GM06990 (cell line): ENCODE results near the gene ITGB3BP.

Experiments used
- DNase-seq: peaks from one replicate; pipeline ENCODE4 v3.0.0-alpha.2; 2011; ENCODE audit not compliant: insufficient read length; ENCODE audit errors: extremely low read depth
- H3K27me3 ChIP-seq: replicated peaks from 2 replicates; pipeline ENCODE4 v1.6.0; 2011; ENCODE audit warnings: low read length; ENCODE audit not compliant: control insufficient read depth, insufficient read depth
- H3K36me3 ChIP-seq: 2 replicates; pipeline ENCODE4 v1.5.1; 2011; ENCODE audit warnings: low read length; ENCODE audit not compliant: control insufficient read depth, insufficient read depth
- H3K4me3 ChIP-seq: replicated peaks from 2 replicates; pipeline ENCODE4 v1.5.1; 2011; ENCODE audit warnings: low read depth, mild to moderate bottlenecking, control low read depth, low read length
- TF ChIP-seq, protein P1 (sequence below): IDR thresholded peaks from 2 replicates; pipeline ENCODE4 v1.5.1; 2011; ENCODE audit warnings: low read length, control low read depth, mild to moderate bottlenecking, inconsistent platforms; ENCODE audit not compliant: insufficient read depth, poor library complexity, severe bottlenecking

Gene ITGB3BP

DNA sequence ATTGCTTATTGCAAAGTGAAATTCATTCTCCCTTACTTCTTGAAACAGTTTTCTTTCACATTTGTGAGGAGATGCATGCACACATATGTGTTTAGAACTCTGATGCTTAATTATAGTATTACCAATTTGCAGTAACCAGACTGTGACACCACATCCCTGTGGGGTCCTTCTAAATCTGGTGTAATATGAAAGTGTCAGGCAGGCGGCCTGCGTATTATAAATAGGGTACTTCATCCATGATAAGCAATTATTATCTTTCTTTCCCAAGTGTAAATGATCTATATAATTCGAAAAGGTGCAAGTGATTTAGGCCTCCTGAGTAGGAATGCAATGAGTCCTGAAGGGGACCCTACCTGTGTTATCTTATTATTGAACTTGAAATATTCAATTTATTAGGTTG lies 1.2 kb upstream of the ITGB3BP start:
- Histone ChIP-seq H3K36me3 (no peaks in the 10 kb centered on the region), H3K27me3 (no peaks in the 10 kb centered on the region), H3K4me3 (peak overlapping the region; percentile 76)
- DNase-seq: no peak
- TF ChIP-seq, protein P1, sequence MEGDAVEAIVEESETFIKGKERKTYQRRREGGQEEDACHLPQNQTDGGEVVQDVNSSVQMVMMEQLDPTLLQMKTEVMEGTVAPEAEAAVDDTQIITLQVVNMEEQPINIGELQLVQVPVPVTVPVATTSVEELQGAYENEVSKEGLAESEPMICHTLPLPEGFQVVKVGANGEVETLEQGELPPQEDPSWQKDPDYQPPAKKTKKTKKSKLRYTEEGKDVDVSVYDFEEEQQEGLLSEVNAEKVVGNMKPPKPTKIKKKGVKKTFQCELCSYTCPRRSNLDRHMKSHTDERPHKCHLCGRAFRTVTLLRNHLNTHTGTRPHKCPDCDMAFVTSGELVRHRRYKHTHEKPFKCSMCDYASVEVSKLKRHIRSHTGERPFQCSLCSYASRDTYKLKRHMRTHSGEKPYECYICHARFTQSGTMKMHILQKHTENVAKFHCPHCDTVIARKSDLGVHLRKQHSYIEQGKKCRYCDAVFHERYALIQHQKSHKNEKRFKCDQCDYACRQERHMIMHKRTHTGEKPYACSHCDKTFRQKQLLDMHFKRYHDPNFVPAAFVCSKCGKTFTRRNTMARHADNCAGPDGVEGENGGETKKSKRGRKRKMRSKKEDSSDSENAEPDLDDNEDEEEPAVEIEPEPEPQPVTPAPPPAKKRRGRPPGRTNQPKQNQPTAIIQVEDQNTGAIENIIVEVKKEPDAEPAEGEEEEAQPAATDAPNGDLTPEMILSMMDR: no peak

DNA sequence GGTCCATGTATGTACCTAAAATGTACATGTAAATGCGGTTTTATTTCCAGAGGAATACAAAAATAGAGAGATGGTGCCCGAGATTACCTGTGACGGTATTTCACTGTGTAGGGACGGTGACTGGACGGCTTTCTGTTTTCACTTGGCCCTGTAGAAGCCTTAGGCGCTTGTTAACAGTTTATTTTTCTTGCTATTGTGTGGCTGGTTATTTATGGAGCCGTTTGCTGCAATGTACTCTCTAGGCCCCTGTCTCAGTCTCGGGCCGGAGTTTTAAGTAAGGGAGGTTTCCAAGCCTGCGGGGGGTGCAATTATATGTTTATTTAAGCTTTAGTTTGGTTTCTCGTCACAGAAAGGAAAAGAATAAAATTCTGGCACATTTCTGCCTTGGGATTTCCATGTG lies 713 bp upstream of the ITGB3BP start:
- no peak for DNase-seq
- Histone ChIP-seq H3K4me3 (peak overlapping the region; percentile 76), H3K36me3 (no peaks in the 10 kb centered on the region), H3K27me3 (no peaks in the 10 kb centered on the region)
- TF ChIP-seq, protein P1: no peak

DNA sequence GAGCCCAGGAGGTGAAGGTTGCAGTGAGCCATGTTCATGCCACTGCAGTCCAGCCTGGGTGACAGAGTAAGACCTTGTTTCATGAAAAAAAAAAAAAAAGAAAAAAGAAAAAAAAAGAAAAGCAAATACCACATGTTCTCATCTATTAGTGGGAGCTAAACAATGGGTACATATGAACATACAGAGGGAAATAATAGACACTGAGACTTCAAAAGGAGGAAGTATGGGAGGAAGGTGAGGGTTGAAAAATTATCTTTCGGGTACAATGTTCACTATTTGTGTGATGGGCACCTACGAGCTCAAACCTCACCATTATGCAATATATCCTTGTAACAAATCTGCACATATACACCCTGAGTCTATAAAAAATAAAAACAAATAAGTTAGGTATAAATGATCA lies 6.4 kb downstream of the ITGB3BP start:
- no peak for DNase-seq
- Histone ChIP-seq H3K27me3 (no peaks in the 10 kb centered on the region), H3K36me3 (no peaks in the 10 kb centered on the region), H3K4me3 (no peak overlapping the region)
- TF ChIP-seq, protein P1: no peak

DNA sequence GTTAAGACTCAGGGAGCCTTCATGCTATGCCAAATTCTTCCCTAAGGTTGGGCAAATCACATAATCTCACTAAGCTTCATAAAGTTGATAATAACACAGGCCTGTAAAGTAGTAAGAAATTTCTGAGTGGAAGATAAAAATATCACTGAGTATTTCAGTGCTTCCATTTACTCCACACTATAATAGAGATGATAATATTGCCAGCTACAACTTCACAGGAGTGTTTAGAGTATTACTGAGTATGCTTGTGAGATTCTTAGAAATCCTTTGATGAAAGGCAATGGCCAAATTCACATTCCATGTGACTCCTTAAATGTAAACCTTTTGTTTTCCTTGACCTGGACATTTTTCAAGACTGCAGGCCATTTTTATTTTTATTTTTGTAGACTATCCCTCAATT lies 10.4 kb downstream of the ITGB3BP start:
- no peak for DNase-seq
- H3K4me3 ChIP-seq: no peak overlapping the region

DNA sequence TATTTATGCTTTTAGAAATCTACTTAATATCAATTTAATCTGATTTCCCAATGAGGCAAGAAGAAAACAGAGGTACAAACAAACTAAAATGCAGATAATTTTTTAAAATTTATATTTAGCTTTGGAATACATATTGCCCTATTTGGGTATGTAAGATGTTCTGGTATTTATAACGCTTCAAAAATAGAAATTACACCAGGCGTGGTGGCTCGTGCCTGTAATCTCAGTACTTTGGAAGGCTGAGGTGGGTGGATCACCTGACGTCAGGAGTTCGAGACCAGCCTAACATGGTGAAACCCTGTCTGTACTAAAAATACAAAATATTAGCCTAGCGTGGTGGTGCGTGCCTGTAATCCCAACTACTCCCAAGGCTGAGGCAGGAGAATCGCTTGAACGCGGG lies 13.3 kb downstream of the ITGB3BP start:
- TF ChIP-seq, protein P1: no peak
- H3K27me3 ChIP-seq: no peaks in the 10 kb centered on the region

More for the DNA sequence above, 10.4 kb downstream of the ITGB3BP start:
- Histone ChIP-seq H3K27me3 (no peaks in the 10 kb centered on the region), H3K36me3 (no peaks in the 10 kb centered on the region)
- TF ChIP-seq, protein P1: no peak

DNA sequence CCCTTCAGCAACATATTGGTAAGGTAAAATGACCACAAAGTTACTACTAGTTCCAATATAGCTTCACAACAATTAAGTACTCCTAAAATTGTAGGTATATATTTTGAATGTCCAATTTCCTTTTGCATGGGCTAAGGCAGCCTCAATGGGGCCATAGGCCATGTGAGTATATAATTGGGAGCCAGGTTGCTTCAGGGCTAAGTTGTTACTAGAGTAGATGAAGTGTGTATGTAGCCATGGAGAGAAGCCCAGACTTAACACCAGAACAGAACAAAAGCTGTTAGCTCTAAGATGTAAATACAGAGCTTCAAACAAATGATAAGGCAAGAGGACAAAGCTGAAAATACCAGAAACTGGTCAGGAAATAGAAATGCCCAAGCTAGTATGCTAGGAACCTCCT lies 16.2 kb downstream of the ITGB3BP start:
- no peak overlapping the region for H3K4me3 ChIP-seq
- H3K27me3 ChIP-seq: no peaks in the 10 kb centered on the region
- H3K36me3 ChIP-seq: no peaks in the 10 kb centered on the region
- TF ChIP-seq, protein P1: no peak
- DNase-seq: no peak

More for the DNA sequence above, 13.3 kb downstream of the ITGB3BP start:
- Histone ChIP-seq H3K36me3 (no peaks in the 10 kb centered on the region), H3K4me3 (no peak overlapping the region)
- no peak for DNase-seq
